OCI-LY3 (cell line): ENCODE results near the gene NGF.

ENCODE experiments used
- H2AFZ ChIP-seq: fragments of 200-600, 300-600 bp; shearing (Covaris generic); 2 replicates; pipeline ENCODE4 v1.6.0; 2014; ENCODE audit warnings: antibody characterized with exemption, low read depth, low read length
- H3K27ac ChIP-seq: fragments of 200-600, 300-600 bp; sonication (generic); 2 replicates; pipeline ENCODE4 v1.5.1; 2014; ENCODE audit warnings: mild to moderate bottlenecking, low read length, moderate library complexity, mixed read lengths
- H3K27me3 ChIP-seq: fragments of 200-600, 300-600 bp; sonication (generic); 2 replicates; pipeline ENCODE4 v1.6.1; 2014; ENCODE audit warnings: low read depth, low read length, mixed read lengths
- H3K36me3 ChIP-seq: fragments of 200-600, 300-600 bp; sonication (generic); replicated peaks from 2 replicates; pipeline ENCODE3; 2014; ENCODE audit warnings: low read depth, low read length, mixed read lengths
- H3K4me1 ChIP-seq: fragments of 300-600, 200-600 bp; sonication (generic); 2 replicates; pipeline ENCODE4 v1.6.1; 2014; ENCODE audit warnings: low read length, mixed read lengths
- H3K4me2 ChIP-seq: fragments of 200-600, 300-600 bp; sonication (generic); 2 replicates; pipeline ENCODE4 v1.6.1; 2014; ENCODE audit warnings: low read length, mixed read lengths
- H3K4me3 ChIP-seq: fragments of 300-600, 200-600 bp; sonication (generic); 2 replicates; pipeline ENCODE4 v1.5.1; 2014; ENCODE audit warnings: antibody characterized with exemption, mild to moderate bottlenecking, low read length, moderate library complexity
- H3K79me2 ChIP-seq: fragments of 300-600, 200-600 bp; shearing (Covaris generic); 2 replicates; pipeline ENCODE4 v1.6.1; 2014; ENCODE audit warnings: mild to moderate bottlenecking, low read length, mixed read lengths
- H3K9ac ChIP-seq: fragments of 300-600, 200-600 bp; shearing (Covaris generic); 2 replicates; pipeline ENCODE4 v1.6.0; 2014; ENCODE audit warnings: mild to moderate bottlenecking, low read length, moderate library complexity
- H3K9me3 ChIP-seq: fragments of 200-600, 300-600 bp; shearing (Covaris generic); 2 replicates; pipeline ENCODE4 v1.6.1; 2014; ENCODE audit warnings: low read length, mixed read lengths; ENCODE audit not compliant: insufficient read depth
- H4K20me1 ChIP-seq: fragments of 200-600, 300-600 bp; sonication (generic); 2 replicates; pipeline ENCODE4 v1.6.1; 2016; ENCODE audit warnings: low read length, mixed read lengths; ENCODE audit not compliant: insufficient read depth
- EZH2phosphoT487 ChIP-seq: fragments of 200-600 bp; shearing (Covaris generic); IDR thresholded peaks from 2 replicates; pipeline ENCODE4 v1.6.1; 2018; ENCODE audit warnings: antibody characterized with exemption, mixed run types, low read depth
- TF ChIP-seq, protein P1 (sequence below): fragments of 200-600, 300-600 bp; sonication (generic); IDR thresholded peaks from 2 replicates; pipeline ENCODE4 v1.5.1; 2014; ENCODE audit warnings: antibody characterized with exemption, low read length, low read depth

NGF gene

DNA sequence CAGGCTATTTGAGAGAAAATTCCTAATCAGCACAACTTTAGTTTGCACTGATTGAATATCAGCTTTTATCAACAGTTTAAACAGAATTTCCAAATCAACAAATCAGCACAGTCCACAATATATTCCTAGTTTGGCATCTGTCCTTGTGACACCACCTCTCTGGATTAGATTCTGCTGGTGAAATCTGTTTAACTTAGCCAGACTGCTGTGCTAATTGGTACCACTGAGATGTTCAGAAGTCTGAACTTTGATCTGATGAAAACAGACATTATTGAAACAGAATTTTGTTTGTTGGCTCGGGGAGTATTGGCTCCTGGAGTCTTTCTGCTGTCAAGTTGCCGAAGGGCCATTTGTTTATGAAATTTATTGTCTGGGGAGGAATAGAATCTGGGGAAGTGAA, 17.0 kb upstream of the NGF start:
- H3K4me2 ChIP-seq, result no peak overlapping the region
- H3K4me1 ChIP-seq, result no peaks in the 10 kb centered on the region
- H2AFZ ChIP-seq, result no peak overlapping the region
- no peak for TF ChIP-seq EZH2phosphoT487
- TF ChIP-seq, protein P1, sequence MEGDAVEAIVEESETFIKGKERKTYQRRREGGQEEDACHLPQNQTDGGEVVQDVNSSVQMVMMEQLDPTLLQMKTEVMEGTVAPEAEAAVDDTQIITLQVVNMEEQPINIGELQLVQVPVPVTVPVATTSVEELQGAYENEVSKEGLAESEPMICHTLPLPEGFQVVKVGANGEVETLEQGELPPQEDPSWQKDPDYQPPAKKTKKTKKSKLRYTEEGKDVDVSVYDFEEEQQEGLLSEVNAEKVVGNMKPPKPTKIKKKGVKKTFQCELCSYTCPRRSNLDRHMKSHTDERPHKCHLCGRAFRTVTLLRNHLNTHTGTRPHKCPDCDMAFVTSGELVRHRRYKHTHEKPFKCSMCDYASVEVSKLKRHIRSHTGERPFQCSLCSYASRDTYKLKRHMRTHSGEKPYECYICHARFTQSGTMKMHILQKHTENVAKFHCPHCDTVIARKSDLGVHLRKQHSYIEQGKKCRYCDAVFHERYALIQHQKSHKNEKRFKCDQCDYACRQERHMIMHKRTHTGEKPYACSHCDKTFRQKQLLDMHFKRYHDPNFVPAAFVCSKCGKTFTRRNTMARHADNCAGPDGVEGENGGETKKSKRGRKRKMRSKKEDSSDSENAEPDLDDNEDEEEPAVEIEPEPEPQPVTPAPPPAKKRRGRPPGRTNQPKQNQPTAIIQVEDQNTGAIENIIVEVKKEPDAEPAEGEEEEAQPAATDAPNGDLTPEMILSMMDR, result no peak
- H3K27me3 ChIP-seq, result no peaks in the 10 kb centered on the region
- no peaks in the 10 kb centered on the region for H4K20me1 ChIP-seq
- no peak overlapping the region for H3K27ac ChIP-seq
- H3K4me3 ChIP-seq, result no peak overlapping the region
- H3K36me3 ChIP-seq, result no peaks in the 10 kb centered on the region
- no peak overlapping the region for H3K9ac ChIP-seq
- H3K9me3 ChIP-seq, result no peaks in the 10 kb centered on the region
- no peaks in the 10 kb centered on the region for H3K79me2 ChIP-seq

- no peak overlapping the region for H3K4me2 ChIP-seq
- no peak overlapping the region for H3K9ac ChIP-seq
- H3K4me1 ChIP-seq, result no peaks in the 10 kb centered on the region
- no peak overlapping the region for H3K4me3 ChIP-seq
- no peaks in the 10 kb centered on the region for H4K20me1 ChIP-seq
- H3K27ac ChIP-seq, result no peak overlapping the region
- TF ChIP-seq EZH2phosphoT487, result no peak
- TF ChIP-seq, protein P1, result no peak
- H2AFZ ChIP-seq, result no peak overlapping the region
- no peaks in the 10 kb centered on the region for H3K27me3 ChIP-seq
- no peaks in the 10 kb centered on the region for H3K36me3 ChIP-seq
- no peaks in the 10 kb centered on the region for H3K9me3 ChIP-seq
- no peaks in the 10 kb centered on the region for H3K79me2 ChIP-seq
Measured at GRCh38 chr1:115351143-115351542, 13.1 kb upstream of the NGF start.

DNA sequence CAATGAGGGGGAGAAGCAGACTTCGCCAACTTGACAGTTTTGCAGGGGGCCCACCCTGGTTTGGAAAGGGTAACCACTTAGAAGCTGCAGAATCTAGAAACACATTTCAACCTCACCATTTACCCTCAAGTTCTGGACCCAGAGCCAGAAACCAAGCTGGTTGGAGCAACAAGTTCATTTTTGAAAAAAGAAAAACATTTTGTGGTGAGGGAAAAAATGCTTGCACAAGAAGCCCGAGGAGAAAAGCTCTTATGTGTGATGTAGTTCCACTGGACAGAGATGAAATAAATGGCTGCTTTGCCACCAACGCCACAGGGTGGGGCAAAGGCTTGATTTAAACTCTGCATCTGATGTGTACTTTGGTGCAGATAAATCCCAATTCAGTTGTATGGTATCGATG, 10.6 kb upstream of the NGF start:
- Histone ChIP-seq H3K36me3 (no peaks in the 10 kb centered on the region), H4K20me1 (no peaks in the 10 kb centered on the region), H3K9me3 (no peaks in the 10 kb centered on the region), H2AFZ (no peak overlapping the region), H3K79me2 (no peaks in the 10 kb centered on the region), H3K4me2 (no peak overlapping the region), H3K9ac (no peak overlapping the region), H3K4me1 (no peaks in the 10 kb centered on the region), H3K27ac (no peak overlapping the region), H3K27me3 (no peaks in the 10 kb centered on the region), H3K4me3 (no peak overlapping the region)
- TF ChIP-seq EZH2phosphoT487, result no peak
- TF ChIP-seq, protein P1, result no peak

GRCh38 chr1:115347282-115347681, 9.2 kb upstream of the NGF start:
- Histone ChIP-seq H3K9me3 (no peaks in the 10 kb centered on the region), H3K4me2 (no peak overlapping the region), H2AFZ (no peak overlapping the region), H3K4me3 (no peak overlapping the region), H3K27me3 (no peaks in the 10 kb centered on the region), H3K79me2 (no peaks in the 10 kb centered on the region), H3K27ac (no peak overlapping the region), H4K20me1 (no peaks in the 10 kb centered on the region), H3K4me1 (no peaks in the 10 kb centered on the region), H3K9ac (no peak overlapping the region), H3K36me3 (no peaks in the 10 kb centered on the region)
- TF ChIP-seq, protein P1, result no peak
- no peak for TF ChIP-seq EZH2phosphoT487
